ENCODE data around the gene CGRRF1. TPM values are rescaled to one million over a fixed set of nuclear protein-coding genes. Genes with fewer than 3 reads are reported as not detected.

CGRRF1 gene
- total and polyA plus RNA-seq, 2 of the 13 experiments (the other 11 are each of a cell fraction or from before 2014, with no cell fraction given) = 16.8 to 18.2 TPM

GRCh38 chr14:54493293-54493692, 16.4 kb upstream of the CGRRF1 start:
- POLR2A ChIA-PET = interaction anchor here (0.7 to 2.4 kb wide), 3 partner anchors 16 to 137 kb away, joined by 3 to 5 read pairs (median 4); partner anchors contain the start of gene CGRRF1
- H3K27ac ChIP-seq (ENCODE audit: extremely low read length, insufficient read depth, low read length) = no peak overlapping the region
- BruUV-seq (replicated peaks) = no TSS peak
- no peaks in the 10 kb centered on the region for H4K20me1 ChIP-seq (ENCODE audit: insufficient read depth, low read length)
- H2AFZ ChIP-seq (ENCODE audit: low read length) = no peak overlapping the region
- H3K9me3 ChIP-seq (ENCODE audit: low read length) = no peaks in the 10 kb centered on the region
- no peak overlapping the region for H3K4me3 ChIP-seq (replicated peaks in 1 of 3; ENCODE audit: insufficient read depth in 1 of 3, low read depth in 2 of 3, low read length in 3 of 3)
- peaks cover 7% of the 10 kb centered on the region for H3K79me2 ChIP-seq (ENCODE audit: insufficient read depth, low read length)
- CTCF ChIA-PET (ENCODE audit: low intra/inter-chr PET ratio, low total read pairs) = no interaction called here
- H3K4me2 ChIP-seq (ENCODE audit: low read depth, low read length) = 0 out of 2 replicates have a peak overlapping the region, but pooled peaks have one; percentile 10
- in situ Hi-C loops (cut with HindIII; ENCODE audit: extremely low pct_ligation_motif_present, low pct_unique_long_range_greater_than_20kb) = no loop called here
- no peak overlapping the region for H3K9ac ChIP-seq (ENCODE audit: insufficient read depth, low read depth, low read length)
- H3K27me3 ChIP-seq (ENCODE audit: control insufficient read depth in 1 of 2, insufficient read depth in 2 of 2, low read length in 2 of 2) = no peaks in the 10 kb centered on the region; a peak in 1 of 5 replicates
- WGBS (ENCODE audit: low lambda C conversion rate) = 68% methylated on average over 13 of the region's 13 CpGs
- no peaks in the 10 kb centered on the region for H3K36me3 ChIP-seq (replicated peaks in 1 of 2; ENCODE audit: control insufficient read depth in 1 of 2, insufficient read depth in 2 of 2, low read length in 2 of 2)
- FAIRE-seq (no peak), DNase-seq (ENCODE audit: low spot score) (no peak), ATAC-seq (no peak)
- intact Hi-C loops (cut with micrococcal nuclease; ENCODE audit: unreplicated experiment) = no loop called here
- H3K4me1 ChIP-seq (ENCODE audit: insufficient read depth, low read length) = peaks cover 47% of the 10 kb centered on the region
- no peak for TF ChIP-seq ZNF407 (CRISPR knock-in tag; IDR thresholded peaks at IDR 0.05; ENCODE audit: not compliant biosample characterization)
- TF ChIP-seq ZNF770 (CRISPR knock-in tag; IDR thresholded peaks at IDR 0.05) = peak; percentile 37; the same call in 1 of the 2 replicates
- TF ChIP-seq ZBTB33 (CRISPR knock-in tag; IDR thresholded peaks at IDR 0.05) = peak; percentile 70; the same call in 1 of the 2 replicates
- peak; percentile 63; the same call in 1 of the 2 replicates for TF ChIP-seq RFX5 (IDR thresholded peaks at IDR 0.05; ENCODE audit: low read depth, low read length)
- no peak for TF ChIP-seq EED (CRISPR knock-in tag; IDR thresholded peaks at IDR 0.05)
- peak; percentile 45 for TF ChIP-seq STAG1 (CRISPR knock-in tag; IDR thresholded peaks at IDR 0.05)
- TF ChIP-seq CTCF (CRISPR knock-in tag; IDR thresholded peaks at IDR 0.05) = peak; percentile 27; the same call in 1 of the 2 replicates
- no peak for TF ChIP-seq FOSL1 (CRISPR knock-in tag; IDR thresholded peaks at IDR 0.05; ENCODE audit: borderline replicate concordance)

Data from HepG2 (cell line).